CD14-positive monocyte (primary cell): Measurements from ENCODE around the gene RFX2. TPM values are rescaled to one million over a fixed set of nuclear protein-coding genes. Genes with fewer than 3 reads are reported as not detected.

Experiments
- DNase-seq, 3 donors: peaks; one replicate each; pipeline ENCODE4 v3.0.0-alpha.2; 2011 to 2022
- H2AFZ ChIP-seq: 2 replicates; pipeline ENCODE4 v1.6.0; 2012; ENCODE audit warnings: mild to moderate bottlenecking, low read depth, low read length, inconsistent platforms; ENCODE audit not compliant: insufficient read depth, poor library complexity, severe bottlenecking
- H3K27ac ChIP-seq, 2 donors: 1 replicate in 1 of 2; 2 replicates in 1 of 2; pipeline ENCODE4 v1.5.1; 2012 to 2013; ENCODE audit warnings: low read length in 2 of 2, control low read depth in 1 of 2, inconsistent platforms in 1 of 2, low read depth in 1 of 2, mild to moderate bottlenecking in 1 of 2
- H3K27me3 ChIP-seq, 2 donors: one replicate each; pipeline versions ENCODE4 v1.6.0 to v1.6.1; 2011 to 2013; ENCODE audit warnings: low read length in 2 of 2; ENCODE audit not compliant: control insufficient read depth in 2 of 2, insufficient read depth in 2 of 2
- H3K36me3 ChIP-seq, 2 donors: replicated peaks in 1 of 2; 1 replicate in 1 of 2; 2 replicates in 1 of 2; pipeline versions ENCODE4 v1.5.1 to v1.6.1; 2012 to 2013; ENCODE audit warnings: low read length in 2 of 2, control low read depth in 1 of 2, inconsistent platforms in 1 of 2, mild to moderate bottlenecking in 1 of 2; ENCODE audit not compliant: insufficient read depth in 2 of 2, control insufficient read depth in 1 of 2
- H3K4me1 ChIP-seq, 2 donors: 1 replicate in 1 of 2; 2 replicates in 1 of 2; pipeline versions ENCODE4 v1.5.1 to v1.6.1; 2012 to 2013; ENCODE audit warnings: low read length in 2 of 2, control low read depth in 1 of 2, inconsistent platforms in 1 of 2, mild to moderate bottlenecking in 1 of 2, moderate library complexity in 1 of 2; ENCODE audit not compliant: insufficient read depth in 2 of 2, control insufficient read depth in 1 of 2
- H3K4me2 ChIP-seq: replicated peaks from 2 replicates; pipeline ENCODE3; 2012; ENCODE audit warnings: low read length, moderate library complexity, mild to moderate bottlenecking; ENCODE audit not compliant: poor library complexity, severe bottlenecking; ENCODE audit errors: extremely low read depth
- H3K4me3 ChIP-seq, 3 experiments: fragments of 200-600 bp in 1 of 3; sonication (generic) in 1 of 3; replicated peaks in 1 of 3; 1 replicate in 2 of 3; 2 replicates in 1 of 3; pipeline ENCODE4 v1.5.1; 2011 to 2013; ENCODE audit warnings: low read length in 3 of 3, mild to moderate bottlenecking in 3 of 3, control low read depth in 2 of 3, low read depth in 2 of 3, inconsistent platforms in 1 of 3, moderate library complexity in 1 of 3
- H3K79me2 ChIP-seq: 2 replicates; pipeline ENCODE4 v1.6.0; 2012; ENCODE audit warnings: mild to moderate bottlenecking, control low read depth, inconsistent platforms, low read length, moderate library complexity; ENCODE audit not compliant: insufficient read depth
- H3K9ac ChIP-seq: 2 replicates; pipeline ENCODE4 v1.6.0; 2017; ENCODE audit warnings: low read length, mild to moderate bottlenecking; ENCODE audit not compliant: insufficient read depth, poor library complexity, severe bottlenecking
- H3K9me3 ChIP-seq, 2 donors: replicated peaks in 1 of 2; 1 replicate in 1 of 2; 2 replicates in 1 of 2; pipeline versions ENCODE4 v1.5.1 to v1.6.1; 2012 to 2013; ENCODE audit warnings: low read length in 2 of 2, control low read depth in 1 of 2; ENCODE audit not compliant: control insufficient read depth in 1 of 2, insufficient read depth in 1 of 2
- H4K20me1 ChIP-seq: 2 replicates; pipeline ENCODE4 v1.6.0; 2012; ENCODE audit warnings: mild to moderate bottlenecking, low read length, control low read depth, moderate library complexity; ENCODE audit not compliant: insufficient read depth
- H3K27ac Mint-ChIP-seq, 7 donors: one replicate each; pipeline ENCODE4 v1.8.0; 2020; ENCODE audit warnings: mild to moderate bottlenecking in 7 of 7, mixed read lengths in 7 of 7, moderate library complexity in 6 of 7, inconsistent platforms in 2 of 7
- H3K27me3 Mint-ChIP-seq, 3 donors: one replicate each; pipeline ENCODE4 v1.8.0; 2021 to 2022; ENCODE audit warnings: low read depth in 3 of 3, mild to moderate bottlenecking in 3 of 3, mixed read lengths in 3 of 3, moderate library complexity in 3 of 3, inconsistent platforms in 1 of 3
- H3K36me3 Mint-ChIP-seq, 2 donors: one replicate each; pipeline ENCODE4 v1.8.0; 2020; ENCODE audit warnings: mixed read lengths in 2 of 2, inconsistent platforms in 1 of 2, mild to moderate bottlenecking in 1 of 2
- H3K4me1 Mint-ChIP-seq: one replicate; pipeline ENCODE4 v1.8.0; 2020; ENCODE audit warnings: mild to moderate bottlenecking, mixed read lengths
- H3K4me3 Mint-ChIP-seq, 2 donors: one replicate each; pipeline ENCODE4 v1.8.0; 2020; ENCODE audit warnings: mild to moderate bottlenecking in 2 of 2, mixed read lengths in 2 of 2, moderate library complexity in 1 of 2
- H3K9me3 Mint-ChIP-seq, 7 donors: one replicate each; pipeline ENCODE4 v1.8.0; 2020 to 2022; ENCODE audit warnings: mixed read lengths in 7 of 7, mild to moderate bottlenecking in 6 of 7, moderate library complexity in 6 of 7, inconsistent platforms in 2 of 7
- CTCF ChIP-seq: fragments of 200-600 bp; IDR thresholded peaks from one replicate; pipeline ENCODE4 v1.8.0; 2022; ENCODE audit warnings: antibody characterized with exemption, mild to moderate bottlenecking
- WGBS: methylation state at CpG from one replicate; pipeline ENCODE4 v1.1.5; 2013; ENCODE audit warnings: missing lambda C conversion rate; ENCODE audit not compliant: insufficient coverage; 5-methylcytosine and 5-hydroxymethylcytosine counted together
- intact Hi-C, 2 donors: fragments of 100-400 bp; cut with micrococcal nuclease; formaldehyde crosslinking; loops; one replicate each; pipeline versions ENCODE4 v1.15.0 to v1.15.1; 2023
- polyA plus RNA-seq, 3 donors: library from polyadenylated mRNA; depleted of rRNA in 1 of 3; unstranded in 2 of 3; stranded (reverse) in 1 of 3; fragments of 300-500 nt in 2 of 3; fragments of >200 nt in 1 of 3; fragmentation: Illumina TruSeq in 2 of 3; gene quantifications; 1 replicate in 2 of 3; 2 replicates in 1 of 3; pipeline ENCODE4 v1.2.3, GENCODE V29; 2012 to 2021

The RFX2 gene
- polyA plus RNA-seq, 3 donors: 5.7 to 12.9 (median 8.7) TPM

GRCh38 chr19:5983367-5983955 is 126.8 kb downstream of the RFX2 start:
- Histone ChIP-seq H3K36me3 (no peaks in the 10 kb centered on the region), H3K4me2 (peak overlapping the region; percentile 10), H3K4me3 (peak overlapping the region in 1 of 3 experiments; percentile 0), H3K79me2 (peaks cover 7% of the 10 kb centered on the region), H3K4me1 (peaks cover 24 to 31% of the 10 kb centered on the region in 2 donors), H3K27ac (peak overlapping the region in 1 of 2 donors; percentile 10), H2AFZ (peak overlapping the region; percentile 44), H3K9me3 (no peaks in the 10 kb centered on the region), H3K9ac (peak overlapping the region; percentile 17), H3K27me3 (no peaks in the 10 kb centered on the region), H4K20me1 (no peaks in the 10 kb centered on the region)
- H3K4me1 Mint-ChIP-seq: peaks cover 37% of the 10 kb centered on the region
- H3K9me3 Mint-ChIP-seq: no peaks in the 10 kb centered on the region
- TF ChIP-seq CTCF: no peak
- H3K4me3 Mint-ChIP-seq: peak overlapping the region in 1 of 2 donors; percentile 37
- intact Hi-C loops: loop anchor here in 1 of 2 donors (10.0 kb wide), 1 partner anchor 141 kb away; no protein-coding TSS in a partner anchor
- H3K36me3 Mint-ChIP-seq: no peaks in the 10 kb centered on the region
- peak overlapping the region in 2 of 7 donors; percentile 0 to 21 for H3K27ac Mint-ChIP-seq
- no peaks in the 10 kb centered on the region for H3K27me3 Mint-ChIP-seq
- no peak for DNase-seq
- 34% methylated on average over 13 of the region's 14 CpGs for WGBS

- Histone ChIP-seq H3K36me3 (peaks cover 7 to 23% of the 10 kb centered on the region in 2 donors), H3K27ac (peak overlapping the region; percentile 93), H3K27me3 (no peaks in the 10 kb centered on the region), H2AFZ (peak overlapping the region; percentile 98), H3K4me2 (peak overlapping the region; percentile 87), H3K4me3 (peak overlapping the region; percentile 72 to 91 (median 91)), H4K20me1 (peaks cover 20% of the 10 kb centered on the region), H3K9ac (peak overlapping the region; percentile 98), H3K9me3 (no peaks in the 10 kb centered on the region), H3K4me1 (peaks cover 30 to 40% of the 10 kb centered on the region in 2 donors), H3K79me2 (peaks cover 49% of the 10 kb centered on the region)
- Mint-ChIP-seq H3K27ac (peak overlapping the region; percentile 82 to 95 (median 93)), H3K4me3 (peak overlapping the region; percentile 85 to 91), H3K9me3 (no peaks in the 10 kb centered on the region), H3K27me3 (no peaks in the 10 kb centered on the region), H3K4me1 (peaks cover 49% of the 10 kb centered on the region), H3K36me3 (peaks cover 4 to 21% of the 10 kb centered on the region in 2 donors)
- TF ChIP-seq CTCF: no peak
- intact Hi-C loops: loop anchor here (5.0 to 10.0 kb wide), 2 partner anchors 72 to 74 kb away; partner anchors contain the start of genes NDUFA11 (in 1 of the 2) and VMAC (in 1 of the 2)
- DNase-seq: no peak
- 40% methylated on average over 23 of the region's 33 CpGs for WGBS
Observed at GRCh38 chr19:5978606-5979552, 131.4 kb downstream of the RFX2 start.
